ENCODE data around the gene ACTR6. TPM values are rescaled to one million over a fixed set of nuclear protein-coding genes. Genes with fewer than 3 reads are reported as not detected.

The ACTR6 gene
- total and polyA plus RNA-seq, 10 of the 15 experiments (the other 5 are each of a cell fraction or from before 2014, with no cell fraction given): 17.4 to 62.4 (median 40.5) TPM

GRCh38 chr12:100266835-100267602 lies 66.4 kb downstream of the ACTR6 start, which contains the start of the genes DEPDC4 and SCYL2 (continued):
- TF ChIP-seq PRDM15 (CRISPR knock-in tag; IDR thresholded peaks at IDR 0.05) (peak; percentile 61; the same call in 1 of the 2 replicates), TAF1 (IDR thresholded peaks at IDR 0.05; ENCODE audit: borderline replicate concordance, low read depth, low read length) (peak; percentile 51; the same call in 1 of the 2 replicates), IRF4 (IDR thresholded peaks at IDR 0.05; ENCODE audit: low read depth, low read length) (0 out of 2 replicates have a peak, but pooled peaks have one; percentile 9), POU2F2 (IDR thresholded peaks at IDR 0.05; ENCODE audit: borderline replicate concordance, low read depth, low read length) (peak; percentile 11; the same call in 1 of the 3 replicates), BHLHE40 (IDR thresholded peaks at IDR 0.05; ENCODE audit: borderline replicate concordance in 1 of 2, low read depth in 2 of 2, low read length in 1 of 2) (0 out of 4 replicates have a peak, but pooled peaks of 1 of the 2 experiments have one; percentile 23), YY1 (IDR thresholded peaks at IDR 0.05; ENCODE audit: low read depth, low read length) (peak; percentile 70), CREB1 (IDR thresholded peaks at IDR 0.05; ENCODE audit: low read depth) (peak; percentile 78), KDM1A (IDR thresholded peaks at IDR 0.05; ENCODE audit: borderline replicate concordance) (no peak), POLR2AphosphoS5 (IDR thresholded peaks at IDR 0.05; ENCODE audit: low read length) (peak; percentile 51; the same call in 1 of the 2 replicates), NKRF (conservative IDR thresholded peaks at IDR 0.05) (peak; percentile 86), NBN (IDR thresholded peaks at IDR 0.05) (peak; percentile 98), RAD51 (IDR thresholded peaks at IDR 0.05) (0 out of 2 replicates have a peak, but pooled peaks have one; percentile 22), PBX3 (IDR thresholded peaks at IDR 0.05; ENCODE audit: insufficient replicate concordance, low read depth, low read length) (no peak), ATF7 (IDR thresholded peaks at IDR 0.05; ENCODE audit: low read depth) (peak; percentile 100), LARP7 (IDR thresholded peaks at IDR 0.05) (peak; percentile 72), REST (IDR thresholded peaks at IDR 0.05; ENCODE audit: low read depth, low read length) (no peak), RB1 (IDR thresholded peaks at IDR 0.05; ENCODE audit: borderline replicate concordance) (peak; percentile 24; the same call in 1 of the 2 replicates), ZNF207 (IDR thresholded peaks at IDR 0.05; ENCODE audit: borderline replicate concordance) (0 out of 2 replicates have a peak, but pooled peaks have one; percentile 45), HDGF (IDR thresholded peaks at IDR 0.05) (peak; percentile 68; the same call in 1 of the 2 replicates)

Data from GM12878 (cell line).